Pancreas (tissue), 10 donors: ENCODE measurements around the gene FGFR4. TPM values are rescaled to one million over a fixed set of nuclear protein-coding genes. Genes with fewer than 3 reads are reported as not detected.

Experiments
- ATAC-seq, 4 donors: fragments of 200-7000 bp; cut with Tn5 transposase; one replicate each; pipeline versions ENCODE4 v1.8.0 to v1.9.1; 2020; ENCODE audit warnings: mild to moderate bottlenecking in 4 of 4, moderate library complexity in 4 of 4
- DNase-seq, 6 donors: peaks; one replicate each; pipeline ENCODE4 v3.0.0-alpha.2; 2020
- FAIRE-seq: peaks from 2 replicates; lab custom pipeline; 2012; peaks lifted over from hg19 to GRCh38; lab: Jason Lieb, UNC
- H3K27ac ChIP-seq, 4 donors: fragments of 200-600 bp; sonication (generic); 1 replicate in 3 of 4; 2 replicates in 1 of 4; pipeline versions ENCODE4 v1.5.0 to v1.8.0; 2020
- H3K27me3 ChIP-seq, 4 donors: fragments of 200-600 bp; one replicate each; pipeline ENCODE4 v1.8.0; 2021
- H3K36me3 ChIP-seq, 3 donors: fragments of 200-600 bp; sonication (generic) in 1 of 3; one replicate each; pipeline versions ENCODE4 v1.5.0 to v1.8.0; 2020 to 2021
- H3K4me1 ChIP-seq, 3 donors: fragments of 200-600 bp; one replicate each; pipeline ENCODE4 v1.8.0; 2021
- H3K4me3 ChIP-seq, 4 donors: fragments of 200-600 bp; sonication (generic) in 2 of 4; one replicate each; pipeline versions ENCODE4 v1.5.0 to v1.8.0; 2020 to 2021
- H3K9me3 ChIP-seq, 4 donors: fragments of 200-600 bp; one replicate each; pipeline ENCODE4 v1.8.0; 2021
- WGBS, 2 donors: extraction: QIAGEN DNeasy Blood & Tissue Kit; methylation state at CpG; one replicate each; pipeline ENCODE4 v1.1.7; 2013; 5-methylcytosine and 5-hydroxymethylcytosine counted together
- intact Hi-C, 3 donors: fragments of 100-400 bp; cut with DNase I; formaldehyde crosslinking; loops; one replicate each; pipeline versions ENCODE4 v1.11.1 to v1.14.2; 2022
- polyA plus RNA-seq, 2 donors: library from polyadenylated mRNA; stranded (reverse); fragments of 200-250 nt; gene quantifications; one replicate each; pipeline ENCODE4 v1.2.3, GENCODE V29; 2013
- total RNA-seq, 6 donors: library from RNA; stranded (reverse); fragmentation: NEBNext Ultra II Directional in 4 of 6; extraction: Animal tissue kit (Norgen Biotek cat#: 25700) in 4 of 6; gene quantifications; one replicate each; pipeline versions ENCODE4 v1.2.1 to v1.2.4, GENCODE V29; 2021 to 2023
- TF ChIP-seq, protein P1 (sequence below), 4 donors: fragments of 200-600 bp; sonication (generic) in 3 of 4; IDR thresholded peaks; one replicate each; pipeline versions ENCODE4 v1.5.0 to v1.8.0; 2021; ENCODE audit warnings: antibody characterized with exemption in 4 of 4
- donor health status: healthy with polysubstance abuse.
- donor health status: DM: no; HTN: no; CAD: no; lungs with moderate emphysema.
- donor health status: DM: no; HTN: no; CAD: no.
- donor health status: control.
- donor health status: control.
- donor health status: Bipolar disorder and iron deficiency.
- donor health status: DM: yes; HTN: yes; CAD: no.
- donor health status: DM: no; HTN: no; CAD: no.
- donor health status: DM: no; HTN: no; CAD: no.
- donor health status: DM: yes; HTN: yes; CAD: no.

Gene FGFR4
- total and polyA plus RNA-seq, 8 donors: 23.5 to 105 (median 32.7) TPM

DNA sequence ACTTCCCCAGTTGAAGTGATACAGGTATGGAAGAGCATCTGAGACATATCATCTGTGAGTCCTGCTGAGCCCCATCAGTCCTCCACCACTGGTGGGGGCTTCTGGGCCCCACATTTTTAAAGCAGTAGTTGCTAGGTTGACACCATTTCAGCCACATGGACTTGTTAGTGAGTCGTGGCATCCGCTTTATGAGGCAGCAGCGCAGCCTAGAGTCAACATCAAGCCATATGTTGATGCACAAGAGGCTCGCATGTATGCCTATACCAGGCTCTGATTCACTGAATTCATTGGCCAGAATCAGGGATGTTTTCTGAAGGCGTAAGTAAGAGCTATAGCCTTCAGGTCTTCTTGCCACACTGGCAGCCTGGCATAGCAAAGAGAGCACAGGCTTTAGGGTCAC, 37.4 kb upstream of the FGFR4 start:
- Histone ChIP-seq H3K27me3 (no peaks in the 10 kb centered on the region), H3K9me3 (no peaks in the 10 kb centered on the region), H3K4me1 (no peaks in the 10 kb centered on the region), H3K36me3 (peaks cover 0 to 18% (median 0%) of the 10 kb centered on the region in 3 donors), H3K27ac (no peak overlapping the region), H3K4me3 (no peak overlapping the region)
- no peak for DNase-seq
- FAIRE-seq: no peak
- TF ChIP-seq, protein P1, sequence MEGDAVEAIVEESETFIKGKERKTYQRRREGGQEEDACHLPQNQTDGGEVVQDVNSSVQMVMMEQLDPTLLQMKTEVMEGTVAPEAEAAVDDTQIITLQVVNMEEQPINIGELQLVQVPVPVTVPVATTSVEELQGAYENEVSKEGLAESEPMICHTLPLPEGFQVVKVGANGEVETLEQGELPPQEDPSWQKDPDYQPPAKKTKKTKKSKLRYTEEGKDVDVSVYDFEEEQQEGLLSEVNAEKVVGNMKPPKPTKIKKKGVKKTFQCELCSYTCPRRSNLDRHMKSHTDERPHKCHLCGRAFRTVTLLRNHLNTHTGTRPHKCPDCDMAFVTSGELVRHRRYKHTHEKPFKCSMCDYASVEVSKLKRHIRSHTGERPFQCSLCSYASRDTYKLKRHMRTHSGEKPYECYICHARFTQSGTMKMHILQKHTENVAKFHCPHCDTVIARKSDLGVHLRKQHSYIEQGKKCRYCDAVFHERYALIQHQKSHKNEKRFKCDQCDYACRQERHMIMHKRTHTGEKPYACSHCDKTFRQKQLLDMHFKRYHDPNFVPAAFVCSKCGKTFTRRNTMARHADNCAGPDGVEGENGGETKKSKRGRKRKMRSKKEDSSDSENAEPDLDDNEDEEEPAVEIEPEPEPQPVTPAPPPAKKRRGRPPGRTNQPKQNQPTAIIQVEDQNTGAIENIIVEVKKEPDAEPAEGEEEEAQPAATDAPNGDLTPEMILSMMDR (IDR thresholded peaks at IDR 0.05): no peak
- no peak for ATAC-seq
- 87 to 91% methylated on average over 5 of the region's 5 CpGs for WGBS, 2 donors
- intact Hi-C loops: no loop called here

GRCh38 chr5:177064500-177065277, 22.0 kb upstream of the FGFR4 start:
- no peak for FAIRE-seq
- H3K27ac ChIP-seq: no peak overlapping the region
- no peak overlapping the region for H3K4me3 ChIP-seq
- intact Hi-C loops: no loop called here
- no peak for DNase-seq
- H3K9me3 ChIP-seq: no peaks in the 10 kb centered on the region
- H3K27me3 ChIP-seq: no peaks in the 10 kb centered on the region
- 90% methylated on average over 12 of the region's 12 CpGs for WGBS, 2 donors
- H3K36me3 ChIP-seq: peaks cover 0 to 6% (median 0%) of the 10 kb centered on the region in 3 donors
- TF ChIP-seq, protein P1 (IDR thresholded peaks at IDR 0.05): no peak
- no peak for ATAC-seq
- no peaks in the 10 kb centered on the region for H3K4me1 ChIP-seq

- Histone ChIP-seq H3K27ac (no peak overlapping the region), H3K4me1 (no peaks in the 10 kb centered on the region), H3K9me3 (no peaks in the 10 kb centered on the region), H3K36me3 (peaks cover 0 to 6% (median 0%) of the 10 kb centered on the region in 3 donors), H3K4me3 (no peak overlapping the region), H3K27me3 (no peaks in the 10 kb centered on the region)
- 83 to 85% methylated on average over 6 of the region's 6 CpGs for WGBS, 2 donors
- intact Hi-C loops: no loop called here
- FAIRE-seq (no peak), ATAC-seq (no peak), DNase-seq (no peak)
- TF ChIP-seq, protein P1 (IDR thresholded peaks at IDR 0.05): no peak
Measured at GRCh38 chr5:177065491-177065890, 21.2 kb upstream of the FGFR4 start.

- WGBS, 2 donors: 93 to 96% methylated on average over 2 of the region's 2 CpGs
- FAIRE-seq: no peak
Measured at GRCh38 chr5:177066224-177066623, 20.5 kb upstream of the FGFR4 start.

More at GRCh38 chr5:177066224-177066623, 20.5 kb upstream of the FGFR4 start:
- ATAC-seq (no peak), DNase-seq (no peak)
- TF ChIP-seq, protein P1 (IDR thresholded peaks at IDR 0.05): no peak
- Histone ChIP-seq H3K27ac (no peak overlapping the region), H3K27me3 (no peaks in the 10 kb centered on the region), H3K4me3 (no peak overlapping the region), H3K36me3 (peaks cover 0 to 6% (median 0%) of the 10 kb centered on the region in 3 donors), H3K4me1 (no peaks in the 10 kb centered on the region), H3K9me3 (no peaks in the 10 kb centered on the region)
- intact Hi-C loops: no loop called here
